ENCODE results near the gene KCND1. TPM values are rescaled to one million over a fixed set of nuclear protein-coding genes. Genes with fewer than 3 reads are reported as not detected.
A peak's percentile ranks its signal among the peaks of the same experiment; 100 is the strongest.

KCND1 gene
- 0.18 TPM in 1 of 2 replicates, not detected in the other for total RNA-seq (2014; rRNA removed; shearing (Covaris generic))

DNA sequence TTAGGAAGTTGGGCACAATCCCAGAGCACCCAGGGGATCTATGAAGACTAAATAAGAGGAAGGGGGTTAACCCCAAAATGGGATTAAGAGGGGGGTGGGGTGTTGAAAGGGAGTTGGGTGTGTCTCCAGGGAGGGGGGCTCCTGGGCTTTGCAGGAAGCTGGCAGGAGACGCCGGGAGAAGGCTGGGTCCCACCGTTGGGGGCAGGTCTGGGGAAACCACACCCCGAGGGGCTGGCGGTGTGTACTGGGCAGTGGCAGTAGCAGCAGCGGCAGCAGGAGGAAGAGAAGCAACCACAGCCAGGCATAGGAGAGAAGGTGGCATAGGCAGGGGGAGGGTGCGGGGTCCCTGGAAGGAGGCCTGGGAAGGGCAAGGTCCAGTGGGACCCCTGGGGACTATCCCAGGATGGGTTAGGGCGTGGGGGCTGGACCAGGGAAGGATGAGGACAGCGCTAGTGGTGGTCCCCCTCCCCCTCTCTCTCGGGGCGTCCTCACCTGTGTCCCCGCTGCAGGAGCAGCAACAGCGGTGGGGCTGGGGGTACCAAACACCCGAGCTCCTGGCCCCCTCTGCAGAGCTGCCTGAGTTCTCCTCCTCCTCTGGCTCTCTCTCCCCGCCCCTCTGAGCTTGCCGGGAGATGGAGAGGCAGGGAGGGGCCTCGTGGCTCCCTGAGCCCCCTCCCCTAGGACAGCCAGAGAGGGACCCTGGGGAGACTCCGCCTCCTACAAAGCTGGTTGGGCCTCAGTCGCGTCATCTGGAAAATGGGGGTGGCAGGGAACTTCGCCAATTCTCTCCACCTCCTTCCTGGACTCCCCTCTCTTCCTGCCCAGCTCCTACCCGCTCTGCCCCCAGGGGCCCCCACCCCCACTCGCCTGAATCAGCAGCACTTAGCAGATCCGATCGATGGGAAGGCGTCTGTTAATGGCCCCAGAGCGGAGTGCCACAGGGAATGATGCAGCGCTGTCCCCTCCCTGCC lies at the start of gene KCND1:
KCND1 (minus strand) TSS at position 596 of the 971 bp plus-strand sequence. CDS start 1,573 bp downstream, outside the sequence.
- peaks cover 6% of the 10 kb centered on the region; the same call in 1 of the 2 replicates for H3K4me1 ChIP-seq (replicated peaks)
- H3K9me3 ChIP-seq (replicated peaks), result no peaks in the 10 kb centered on the region
- H3K27me3 ChIP-seq (replicated peaks), result no peaks in the 10 kb centered on the region
- no peaks in the 10 kb centered on the region for H3K36me3 ChIP-seq
- no peak within 1 kb of the TSS for H3K4me3 ChIP-seq
- H3K27ac ChIP-seq, result no peak within 1 kb of the TSS
- no peak for DNase-seq (ENCODE audit: low read depth in 1 of 2, low spot score in 2 of 2)

DNA sequence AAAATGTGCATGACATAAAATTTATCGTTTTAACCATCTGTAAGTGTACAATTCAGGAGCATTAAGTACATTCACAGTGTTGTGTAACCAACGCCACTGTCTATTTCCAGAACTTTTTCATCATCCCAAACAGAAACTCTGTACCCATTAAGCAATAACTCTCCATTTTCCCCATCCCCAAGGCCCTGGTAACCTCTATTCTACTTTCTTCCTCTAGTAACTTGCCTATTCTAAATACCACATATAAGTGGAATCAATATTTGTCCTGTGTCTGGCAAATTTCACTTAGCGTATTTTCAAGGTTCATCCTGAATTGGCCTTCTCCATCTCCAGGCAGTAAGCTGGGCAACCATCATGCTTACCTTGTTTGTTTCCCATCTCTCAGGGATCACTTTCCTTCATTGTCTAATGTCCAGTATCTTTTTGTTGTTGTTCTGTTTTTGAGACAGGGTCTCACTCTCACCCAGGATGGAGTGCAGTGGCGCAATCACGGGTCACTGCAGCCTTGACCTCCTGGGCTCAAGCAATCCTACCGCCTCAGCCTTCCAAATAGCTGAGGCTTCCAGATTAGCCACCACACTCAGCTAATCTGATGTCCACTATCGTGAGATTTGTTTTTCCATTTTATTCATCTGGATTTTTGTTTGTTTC lies 48.1 kb upstream of the KCND1 start:
- Histone ChIP-seq H3K9me3 (replicated peaks) (no peaks in the 10 kb centered on the region), H3K27ac (no peak overlapping the region), H3K36me3 (0 out of 2 replicates have a peak, but pooled peaks cover 4% of the 10 kb centered on the region), H3K4me1 (replicated peaks) (no peaks in the 10 kb centered on the region), H3K4me3 (no peak overlapping the region), H3K27me3 (replicated peaks) (no peaks in the 10 kb centered on the region)
- DNase-seq (ENCODE audit: low read depth in 1 of 2, low spot score in 2 of 2), result no peak

DNA sequence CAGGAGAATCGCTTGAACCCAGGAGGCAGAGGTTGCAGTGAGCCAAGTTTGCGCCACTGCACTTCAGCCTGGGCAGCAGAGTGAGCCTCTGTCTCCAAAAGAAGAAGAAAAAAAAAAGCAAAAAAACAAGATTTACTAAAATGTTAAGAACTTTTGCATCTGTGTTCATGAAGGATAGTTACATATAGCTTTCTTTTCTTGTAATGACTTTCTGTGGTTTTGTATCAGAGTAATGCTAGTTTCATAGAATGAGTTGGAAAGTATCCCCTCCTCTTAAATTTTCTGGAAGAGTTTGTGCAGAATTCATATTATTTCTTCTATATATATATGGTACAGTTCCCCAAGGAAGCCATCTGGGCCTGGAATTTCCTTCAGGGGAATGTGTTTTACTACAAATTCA lies 47.4 kb upstream of the KCND1 start:
- no peaks in the 10 kb centered on the region for H3K4me1 ChIP-seq (replicated peaks)
- no peak for DNase-seq (ENCODE audit: low read depth in 1 of 2, low spot score in 2 of 2)
- H3K27ac ChIP-seq, result no peak overlapping the region
- no peak overlapping the region for H3K4me3 ChIP-seq
- H3K27me3 ChIP-seq (replicated peaks), result no peaks in the 10 kb centered on the region
- H3K36me3 ChIP-seq, result no peaks in the 10 kb centered on the region
- H3K9me3 ChIP-seq (replicated peaks), result no peaks in the 10 kb centered on the region

- Histone ChIP-seq H3K9me3 (replicated peaks) (no peaks in the 10 kb centered on the region), H3K27ac (no peak overlapping the region), H3K36me3 (no peaks in the 10 kb centered on the region), H3K27me3 (replicated peaks) (no peaks in the 10 kb centered on the region), H3K4me1 (replicated peaks) (no peaks in the 10 kb centered on the region), H3K4me3 (no peak overlapping the region)
- DNase-seq (ENCODE audit: low read depth in 1 of 2, low spot score in 2 of 2), result no peak
Measured at GRCh38 chrX:49003696-49004095, 32.1 kb upstream of the KCND1 start.

GRCh38 chrX:49002091-49002935 lies 30.7 kb upstream of the KCND1 start, which contains the start of gene GRIPAP1:
GRIPAP1 (minus strand) TSS chrX:49002264; CDS start chrX:49002229, 35 bp downstream.
- peak within 1 kb of the TSS; percentile 53 for H3K4me3 ChIP-seq
- DNase-seq (ENCODE audit: low read depth in 1 of 2, low spot score in 2 of 2), result peak; percentile 68 to 83
- no peaks in the 10 kb centered on the region for H3K36me3 ChIP-seq

DNA sequence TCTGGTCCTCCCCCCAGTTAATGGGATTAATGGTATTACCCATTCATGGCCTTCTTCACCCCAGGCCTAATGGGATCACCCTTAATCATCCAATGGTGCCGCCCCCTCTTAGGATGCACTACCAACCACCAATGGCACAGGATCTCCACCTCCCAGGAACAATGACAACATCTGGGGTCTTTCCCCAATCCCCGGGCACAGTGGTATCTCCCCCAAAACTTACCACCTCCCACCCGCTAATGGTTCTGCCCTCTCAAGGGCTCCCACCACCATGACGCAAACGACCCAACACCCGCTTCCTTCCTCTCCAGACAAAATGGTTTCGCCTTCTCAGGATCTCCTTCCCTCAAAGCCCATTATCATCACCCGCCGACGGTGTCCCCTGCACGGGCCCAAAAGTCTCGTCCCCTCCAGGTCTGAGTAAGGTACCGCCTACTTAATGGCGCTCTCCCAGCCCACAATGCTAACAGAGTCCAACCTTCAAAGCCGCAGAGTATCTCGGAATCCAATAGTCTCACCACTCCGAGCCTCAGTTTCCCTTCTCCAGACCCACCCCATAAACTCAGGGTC lies 30.0 kb upstream of the KCND1 start:
- Histone ChIP-seq H3K27ac (no peak overlapping the region), H3K36me3 (0 out of 2 replicates have a peak, but pooled peaks cover 2% of the 10 kb centered on the region), H3K27me3 (replicated peaks) (no peaks in the 10 kb centered on the region), H3K4me1 (replicated peaks) (no peaks in the 10 kb centered on the region), H3K9me3 (replicated peaks) (no peaks in the 10 kb centered on the region), H3K4me3 (peak overlapping the region; percentile 53)
- no peak for DNase-seq (ENCODE audit: low read depth in 1 of 2, low spot score in 2 of 2)

More at GRCh38 chrX:49002091-49002935, 30.7 kb upstream of the KCND1 start, which contains the start of gene GRIPAP1:
- H3K9me3 ChIP-seq (replicated peaks), result no peaks in the 10 kb centered on the region
- no peaks in the 10 kb centered on the region for H3K27me3 ChIP-seq (replicated peaks)
- peak within 1 kb of the TSS; percentile 100 for H3K27ac ChIP-seq
- H3K4me1 ChIP-seq (replicated peaks), result no peaks in the 10 kb centered on the region

- H3K27ac ChIP-seq, result no peak overlapping the region
- no peak overlapping the region for H3K4me3 ChIP-seq
- 0 out of 2 replicates have a peak, but pooled peaks cover 4% of the 10 kb centered on the region for H3K36me3 ChIP-seq
- H3K27me3 ChIP-seq (replicated peaks), result no peaks in the 10 kb centered on the region
- H3K9me3 ChIP-seq (replicated peaks), result no peaks in the 10 kb centered on the region
- no peak for DNase-seq (ENCODE audit: low read depth in 1 of 2, low spot score in 2 of 2)
- H3K4me1 ChIP-seq (replicated peaks), result no peaks in the 10 kb centered on the region
Measured at GRCh38 chrX:49000636-49001035, 29.0 kb upstream of the KCND1 start.

- no peak overlapping the region for H3K27ac ChIP-seq
- no peaks in the 10 kb centered on the region for H3K9me3 ChIP-seq (replicated peaks)
- H3K36me3 ChIP-seq, result 0 out of 2 replicates have a peak, but pooled peaks cover 4% of the 10 kb centered on the region
- H3K4me1 ChIP-seq (replicated peaks), result no peaks in the 10 kb centered on the region
- H3K4me3 ChIP-seq, result no peak overlapping the region
- no peak for DNase-seq (ENCODE audit: low read depth in 1 of 2, low spot score in 2 of 2)
- H3K27me3 ChIP-seq (replicated peaks), result no peaks in the 10 kb centered on the region
Measured at GRCh38 chrX:48999030-48999429, 27.4 kb upstream of the KCND1 start.

- H3K4me3 ChIP-seq, result no peak overlapping the region
- H3K27me3 ChIP-seq (replicated peaks), result no peaks in the 10 kb centered on the region
- H3K4me1 ChIP-seq (replicated peaks), result no peaks in the 10 kb centered on the region
- no peaks in the 10 kb centered on the region for H3K9me3 ChIP-seq (replicated peaks)
- DNase-seq (ENCODE audit: low read depth in 1 of 2, low spot score in 2 of 2), result no peak
- H3K36me3 ChIP-seq, result 0 out of 2 replicates have a peak, but pooled peaks cover 4% of the 10 kb centered on the region
- H3K27ac ChIP-seq, result no peak overlapping the region
Measured at GRCh38 chrX:48998391-48998790, 26.7 kb upstream of the KCND1 start.

DNA sequence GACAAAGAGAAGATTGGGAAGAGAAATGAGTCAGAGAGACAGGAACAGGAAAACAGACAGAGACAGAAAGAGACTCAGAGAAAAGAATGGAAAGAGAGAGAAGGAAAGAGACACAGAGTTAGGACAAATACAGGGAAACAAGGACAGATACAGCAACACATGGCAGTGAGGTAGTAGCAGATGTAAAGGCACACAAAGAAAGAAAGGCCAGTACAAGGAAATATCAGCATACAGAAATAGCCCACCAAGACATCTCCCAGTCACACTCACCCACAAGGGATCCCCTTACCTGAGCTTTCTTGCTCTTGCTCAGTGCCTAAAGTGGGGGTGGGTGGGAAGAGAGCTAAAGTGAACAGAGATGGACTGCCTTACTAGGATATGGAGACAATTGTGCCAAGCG lies 26.2 kb upstream of the KCND1 start:
- H3K9me3 ChIP-seq (replicated peaks), result no peaks in the 10 kb centered on the region
- no peaks in the 10 kb centered on the region for H3K4me1 ChIP-seq (replicated peaks)
- no peak overlapping the region for H3K4me3 ChIP-seq
- H3K27me3 ChIP-seq (replicated peaks), result no peaks in the 10 kb centered on the region
- no peak overlapping the region for H3K27ac ChIP-seq
- DNase-seq (ENCODE audit: low read depth in 1 of 2, low spot score in 2 of 2), result no peak
- H3K36me3 ChIP-seq, result 0 out of 2 replicates have a peak, but pooled peaks cover 4% of the 10 kb centered on the region

DNA sequence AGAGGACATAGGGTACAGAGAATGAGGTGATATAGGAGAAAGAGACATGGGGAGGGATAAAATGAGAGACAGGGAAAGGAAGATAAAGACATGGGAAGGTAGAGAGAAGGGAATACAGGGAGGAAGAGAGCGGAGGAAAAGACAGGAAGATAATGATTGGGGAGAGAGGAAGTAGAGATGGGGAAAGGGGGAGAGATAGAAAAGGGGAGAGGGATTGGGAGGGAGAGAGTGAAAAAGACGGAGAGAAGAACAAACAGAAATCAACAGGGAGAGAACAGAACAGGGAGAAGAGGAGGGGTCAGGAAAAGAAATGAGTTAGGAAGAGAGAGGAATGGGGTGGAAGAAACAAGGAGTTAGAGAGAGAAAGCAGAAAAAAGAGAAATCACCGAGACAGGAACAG lies 25.8 kb upstream of the KCND1 start:
- Histone ChIP-seq H3K4me1 (replicated peaks) (no peaks in the 10 kb centered on the region), H3K4me3 (no peak overlapping the region), H3K27me3 (replicated peaks) (no peaks in the 10 kb centered on the region), H3K9me3 (replicated peaks) (no peaks in the 10 kb centered on the region), H3K36me3 (0 out of 2 replicates have a peak, but pooled peaks cover 4% of the 10 kb centered on the region), H3K27ac (no peak overlapping the region)
- no peak for DNase-seq (ENCODE audit: low read depth in 1 of 2, low spot score in 2 of 2)

DNA sequence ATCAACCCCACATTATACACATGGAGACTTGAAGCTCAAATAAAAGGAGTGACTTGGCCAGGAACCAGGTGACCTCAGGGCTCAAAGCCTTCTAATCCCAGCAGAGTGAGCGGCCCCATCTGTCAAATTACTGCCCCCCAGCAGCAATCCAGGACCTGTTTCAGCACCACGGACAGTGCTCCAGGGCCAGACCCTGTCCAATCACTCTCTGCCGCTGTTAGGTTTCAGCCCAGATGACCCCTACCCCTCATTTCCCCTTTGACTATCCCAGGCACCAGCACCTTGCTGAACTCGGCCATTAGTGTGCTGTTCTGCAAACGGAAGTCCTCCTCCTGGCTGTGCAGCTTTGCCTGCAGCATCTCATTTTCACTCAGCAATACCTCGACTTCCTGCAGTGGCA lies 25.3 kb upstream of the KCND1 start:
- H3K36me3 ChIP-seq, result 0 out of 2 replicates have a peak, but pooled peaks cover 4% of the 10 kb centered on the region
- no peaks in the 10 kb centered on the region for H3K4me1 ChIP-seq (replicated peaks)
- H3K27me3 ChIP-seq (replicated peaks), result no peaks in the 10 kb centered on the region
- no peak overlapping the region for H3K27ac ChIP-seq
- H3K4me3 ChIP-seq, result no peak overlapping the region
- no peaks in the 10 kb centered on the region for H3K9me3 ChIP-seq (replicated peaks)
- no peak for DNase-seq (ENCODE audit: low read depth in 1 of 2, low spot score in 2 of 2)

GRCh38 chrX:48992341-48992740 lies 20.7 kb upstream of the KCND1 start:
- no peak overlapping the region for H3K4me3 ChIP-seq
- no peak for DNase-seq (ENCODE audit: low read depth in 1 of 2, low spot score in 2 of 2)
- no peak overlapping the region for H3K27ac ChIP-seq
- no peaks in the 10 kb centered on the region for H3K27me3 ChIP-seq (replicated peaks)
- H3K9me3 ChIP-seq (replicated peaks), result no peaks in the 10 kb centered on the region
- H3K4me1 ChIP-seq (replicated peaks), result no peaks in the 10 kb centered on the region
- 0 out of 2 replicates have a peak, but pooled peaks cover 4% of the 10 kb centered on the region for H3K36me3 ChIP-seq

Data from SJSA1 (cell line).